Activated CD8-positive, alpha-beta memory T cell treated with anti-CD3 and anti-CD28 coated beads, Interleukin-2, amount 50 U/mL, for 24 hours (primary cell): Measurements from ENCODE around the gene SLC35F3.
"Not testable (repeated sequence)": the region's sequence is repeated elsewhere in the genome, so short reads cannot be mapped to it uniquely, and the experiment has no call there.

ENCODE experiments used
- DNase-seq: peaks from one replicate; pipeline ENCODE4 v3.0.0-alpha.2; 2020; ENCODE audit errors: extremely low read depth

SLC35F3 gene

GRCh38 chr1:233904633-233905415 is at the start of gene SLC35F3:
Gene SLC35F3 (plus strand): TSS chr1:233904676.
- no peak for DNase-seq

DNA sequence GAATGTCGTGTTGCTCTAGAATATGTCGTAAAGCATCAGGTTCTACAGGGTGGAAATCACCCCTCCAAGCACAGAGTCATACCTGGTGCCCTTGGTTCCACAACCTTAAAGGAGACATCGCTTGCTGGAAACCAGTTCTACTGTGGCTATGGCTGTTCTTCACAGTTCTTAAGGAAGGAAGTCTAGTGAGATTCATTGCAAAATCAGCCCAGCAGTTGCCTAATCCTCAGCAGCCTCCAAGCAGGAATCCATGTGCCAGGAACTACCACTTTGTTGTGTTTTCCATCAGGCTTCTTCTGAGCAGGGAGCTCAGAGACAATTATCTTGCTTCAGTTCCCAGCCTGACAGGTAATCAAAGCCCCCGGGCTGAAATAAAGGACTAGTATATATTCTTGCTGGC is 45.0 kb upstream of the SLC35F3 start:
- no peak for DNase-seq

DNA sequence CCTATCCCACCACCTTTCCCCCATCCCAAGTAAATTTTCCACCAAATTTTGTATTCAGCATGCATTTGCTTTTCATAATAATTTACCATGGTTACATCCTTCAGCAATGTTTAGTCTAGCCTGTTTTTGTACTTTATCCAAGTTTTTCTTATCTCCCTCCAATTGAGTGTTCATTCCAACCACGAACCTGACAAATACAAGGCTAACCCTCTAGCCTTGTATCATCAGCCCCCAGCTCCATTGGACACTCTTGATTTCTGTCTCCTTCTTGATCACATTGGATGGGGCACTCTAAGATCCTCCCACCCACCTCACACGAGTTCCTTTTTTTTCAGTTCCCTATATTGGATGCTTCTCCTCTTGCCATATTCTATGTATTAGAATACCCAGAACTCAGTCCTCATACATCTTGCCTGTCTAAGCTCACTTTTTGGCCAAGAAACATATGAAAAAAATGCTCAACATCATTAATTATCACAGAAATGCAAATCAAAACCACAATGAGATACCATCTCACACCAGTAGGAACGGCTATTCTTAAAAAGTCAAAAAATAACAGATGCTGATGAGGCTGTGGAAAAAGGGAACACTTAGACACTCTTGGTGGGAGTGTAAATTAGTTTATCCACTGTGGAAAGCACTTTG is 40.5 kb upstream of the SLC35F3 start:
- no peak for DNase-seq

GRCh38 chr1:233864578-233864977 is 39.9 kb upstream of the SLC35F3 start:
- no peak for DNase-seq

DNA sequence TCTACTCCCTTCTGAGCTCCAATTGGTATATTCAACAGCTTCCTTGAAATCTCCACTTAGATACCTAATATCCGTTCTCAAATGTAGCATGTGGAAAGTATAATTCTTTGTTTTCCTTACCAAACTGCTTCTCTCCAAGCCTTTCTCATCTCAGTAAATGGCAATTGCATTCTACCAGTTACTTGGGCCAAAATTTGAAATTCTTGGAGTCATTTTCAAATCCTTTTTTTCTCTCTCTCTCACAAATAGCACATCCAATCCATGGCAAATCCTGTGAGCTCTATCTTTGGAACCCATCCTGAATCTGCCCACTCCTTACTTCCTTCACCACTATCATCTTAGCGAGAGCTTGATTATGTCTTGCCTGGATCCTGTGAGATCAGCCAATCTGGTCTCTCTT is 39.3 kb upstream of the SLC35F3 start:
- DNase-seq = no peak

GRCh38 chr1:233865902-233866301 is 38.6 kb upstream of the SLC35F3 start:
- DNase-seq = no peak

DNA sequence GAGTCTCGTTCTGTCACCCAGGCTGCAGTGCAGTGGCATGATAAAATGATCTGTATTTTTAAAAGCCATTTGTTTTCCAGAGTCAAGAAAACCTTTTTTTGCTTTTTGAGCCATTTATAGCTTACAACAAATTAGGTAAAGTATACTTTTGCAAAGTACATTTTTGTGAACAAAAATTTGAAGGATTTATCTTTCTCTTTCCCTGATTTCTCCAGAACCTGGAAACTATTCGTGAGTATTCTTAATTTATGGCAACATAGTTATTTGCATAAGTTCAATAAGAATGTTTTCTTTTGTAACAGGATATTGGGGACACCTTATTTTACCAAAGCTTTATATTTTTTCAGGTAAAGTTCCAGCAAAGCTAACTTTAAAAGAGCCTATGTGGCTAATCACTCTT is 37.4 kb upstream of the SLC35F3 start:
- DNase-seq = no peak

DNA sequence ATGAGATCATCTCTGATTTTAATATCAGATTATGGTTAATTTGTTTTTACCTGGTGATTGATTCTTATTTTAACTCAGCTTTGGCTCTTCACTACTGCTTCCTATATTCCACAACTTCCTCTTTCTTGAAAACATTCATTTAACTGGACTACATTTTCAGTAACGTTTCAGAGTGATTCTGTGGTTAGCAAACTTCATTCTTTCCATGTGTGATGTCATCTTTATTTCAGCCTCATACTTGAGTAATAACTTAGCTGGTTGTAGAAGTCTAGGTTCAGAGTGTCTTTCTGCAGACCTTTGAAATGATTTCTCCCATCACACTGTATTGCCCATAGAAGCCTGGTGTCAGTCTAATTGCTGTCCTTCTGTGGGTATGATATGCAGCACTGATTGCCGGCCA is 36.0 kb upstream of the SLC35F3 start:
- DNase-seq = no peak

DNA sequence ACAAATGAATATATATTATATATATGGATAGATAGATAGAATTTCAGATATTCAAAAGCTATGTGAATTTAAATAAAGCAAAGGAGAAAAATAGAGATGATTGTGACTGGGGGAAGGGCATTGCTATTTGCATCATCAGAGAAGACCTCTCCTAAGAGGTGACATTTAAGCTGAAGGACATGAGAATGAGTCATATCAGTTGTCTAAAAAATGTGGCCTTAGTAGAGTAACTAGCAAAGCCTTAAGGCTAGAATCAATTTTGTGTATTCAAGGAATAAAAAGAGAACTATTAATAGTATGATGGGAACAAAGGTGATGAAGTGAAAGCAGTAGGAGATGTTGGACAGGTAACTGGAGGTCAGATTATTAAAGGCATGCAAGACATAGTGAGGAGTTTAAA is 34.8 kb upstream of the SLC35F3 start:
- no peak for DNase-seq

- DNase-seq = no peak
Observed at GRCh38 chr1:233873666-233874065, 30.8 kb upstream of the SLC35F3 start.

GRCh38 chr1:233879841-233880240 is 24.6 kb upstream of the SLC35F3 start:
- DNase-seq = no peak

GRCh38 chr1:233883671-233884070 is 20.8 kb upstream of the SLC35F3 start:
- DNase-seq = no peak

DNA sequence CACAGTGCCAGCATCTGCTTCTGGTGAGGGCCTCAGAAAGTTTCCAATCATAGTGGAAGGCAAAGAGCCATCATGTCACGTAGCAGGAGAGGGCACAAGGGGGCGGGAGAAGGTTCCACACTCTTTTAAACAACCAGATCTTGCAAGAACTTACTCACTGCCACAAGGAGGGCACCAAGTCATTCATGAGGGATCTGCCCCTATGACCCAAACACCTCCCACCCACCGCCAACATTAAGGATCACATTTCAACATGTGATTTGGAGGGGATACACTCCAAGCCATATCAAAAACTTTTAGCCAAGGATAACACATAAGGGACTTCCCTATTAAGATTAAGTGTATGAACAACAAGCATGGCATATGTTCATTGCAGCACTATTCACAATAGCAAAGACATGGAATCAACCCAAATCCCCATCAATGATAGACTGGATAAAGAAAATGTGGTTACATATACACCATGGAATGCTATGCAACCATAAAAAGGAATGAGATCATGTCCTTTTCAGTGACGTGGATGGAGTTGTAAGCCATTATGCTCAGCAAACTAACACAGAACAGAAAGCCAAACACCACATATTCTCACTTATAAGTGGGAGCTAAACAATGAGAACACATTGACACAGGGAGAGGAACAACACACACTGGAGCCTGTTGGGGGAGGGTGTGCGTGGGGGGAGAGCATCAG is 19.9 kb upstream of the SLC35F3 start:
- DNase-seq = no peak

DNA sequence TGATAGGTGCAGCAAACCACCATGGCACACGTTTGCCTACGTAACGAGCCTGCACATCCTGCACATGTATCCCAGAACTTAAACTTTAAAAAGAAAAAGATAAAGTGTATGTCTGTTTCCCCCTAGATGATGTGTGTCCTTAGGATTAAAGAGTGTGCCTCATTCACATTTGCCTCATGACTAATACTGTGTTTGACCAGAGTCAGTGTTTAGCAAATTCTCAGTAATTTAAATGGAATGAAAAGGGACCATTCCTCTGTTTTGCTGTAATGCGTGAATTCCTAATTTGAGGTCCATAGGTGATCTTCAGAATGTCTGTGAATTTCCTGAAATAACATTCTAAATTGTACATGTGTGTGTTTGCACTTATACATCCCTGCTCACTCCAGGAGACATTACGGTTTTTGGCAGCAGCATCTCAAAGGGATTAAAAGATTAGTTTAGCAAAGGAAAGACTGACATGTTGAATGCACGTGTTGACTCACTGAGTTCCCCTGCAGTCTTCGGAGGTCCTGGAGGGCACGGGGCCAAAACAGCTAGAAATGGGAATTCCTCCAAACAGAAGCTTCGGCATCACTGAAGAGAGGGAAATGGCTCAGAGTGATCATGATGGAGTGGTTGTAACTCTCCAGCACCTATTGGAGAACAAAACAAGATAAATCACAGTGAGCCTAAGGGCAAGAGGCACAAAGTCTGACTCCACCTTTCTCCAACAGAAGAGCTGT is 19.1 kb upstream of the SLC35F3 start:
- DNase-seq = no peak

GRCh38 chr1:233891151-233891550 is 13.3 kb upstream of the SLC35F3 start:
- not testable (repeated sequence) for DNase-seq

GRCh38 chr1:233897325-233898162 is 6.9 kb upstream of the SLC35F3 start:
- DNase-seq = no peak

DNA sequence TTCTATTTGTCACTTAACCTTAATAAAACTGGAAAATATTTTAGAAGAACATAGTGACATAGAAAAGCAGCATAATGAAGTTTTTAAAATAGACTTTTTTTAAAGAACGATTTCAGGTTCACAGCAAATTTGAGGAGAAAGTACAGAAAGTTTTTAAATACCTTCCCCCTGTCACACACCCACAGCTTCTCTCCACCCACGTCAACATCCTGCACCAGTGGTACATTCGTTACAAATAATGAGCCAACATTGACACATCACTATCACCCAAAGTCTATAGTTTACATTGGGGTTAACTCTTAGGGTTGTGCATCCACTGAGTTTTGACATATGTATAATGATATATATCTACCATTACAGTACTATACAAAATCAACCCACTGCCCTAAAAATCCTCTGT is 3.0 kb upstream of the SLC35F3 start:
- DNase-seq = no peak

GRCh38 chr1:233905416-233906051 is 1.1 kb downstream of the SLC35F3 start:
- DNase-seq = no peak

GRCh38 chr1:233907151-233907550 is 2.7 kb downstream of the SLC35F3 start:
- no peak for DNase-seq

GRCh38 chr1:233908092-233908491 is 3.6 kb downstream of the SLC35F3 start:
- no peak for DNase-seq

- no peak for DNase-seq
Observed at GRCh38 chr1:233909195-233909594, 4.7 kb downstream of the SLC35F3 start.
